Mesenchymal stem cell (in vitro differentiated cells and primary cell): ENCODE data around the gene SEPTIN2.
A peak's percentile ranks its signal among the peaks of the same experiment; 100 is the strongest.
"Not testable (repeated sequence)": the region's sequence is repeated elsewhere in the genome, so short reads cannot be mapped to it uniquely, and the experiment has no call there.

Source experiments
- DNase-seq: peaks from one replicate; pipeline ENCODE4 v3.0.0-alpha.2; 2013
- H2AFZ ChIP-seq: one replicate; pipeline ENCODE4 v1.6.1; 2013; ENCODE audit warnings: low read depth, mild to moderate bottlenecking, control low read depth, inconsistent platforms, low read length, moderate library complexity
- H2AK5ac ChIP-seq: 2 replicates; pipeline ENCODE4 v1.6.1; 2013; ENCODE audit warnings: low read length, moderate library complexity, mild to moderate bottlenecking, inconsistent platforms; ENCODE audit not compliant: severe bottlenecking
- H2BK120ac ChIP-seq: one replicate; pipeline ENCODE4 v1.6.1; 2013; ENCODE audit warnings: low read depth, mild to moderate bottlenecking, inconsistent platforms, low read length, moderate library complexity
- H2BK12ac ChIP-seq, 2 experiments: one replicate each; pipeline ENCODE4 v1.6.1; 2013; ENCODE audit warnings: inconsistent platforms in 2 of 2, low read length in 2 of 2, mild to moderate bottlenecking in 2 of 2, moderate library complexity in 2 of 2, control low read depth in 1 of 2
- H2BK15ac ChIP-seq: one replicate; pipeline ENCODE4 v1.6.1; 2013; ENCODE audit warnings: mild to moderate bottlenecking, low read depth, inconsistent platforms; ENCODE audit not compliant: poor library complexity, severe bottlenecking
- H2BK5ac ChIP-seq: 2 replicates; pipeline ENCODE4 v1.6.1; 2013; ENCODE audit warnings: low read depth, mild to moderate bottlenecking, low read length, control low read depth, inconsistent platforms; ENCODE audit not compliant: poor library complexity, severe bottlenecking
- H3K14ac ChIP-seq, 2 experiments: one replicate each; pipeline ENCODE4 v1.6.1; 2013; ENCODE audit warnings: inconsistent platforms in 2 of 2, low read length in 2 of 2, control low read depth in 1 of 2, mild to moderate bottlenecking in 1 of 2, moderate library complexity in 1 of 2
- H3K18ac ChIP-seq, 2 experiments: one replicate each; pipeline ENCODE4 v1.6.1; 2013; ENCODE audit warnings: inconsistent platforms in 2 of 2, low read length in 2 of 2, control low read depth in 1 of 2, low read depth in 1 of 2, mild to moderate bottlenecking in 1 of 2
- H3K23ac ChIP-seq, 2 experiments: one replicate each; pipeline ENCODE4 v1.6.1; 2013; ENCODE audit warnings: inconsistent platforms in 2 of 2, low read length in 2 of 2, mild to moderate bottlenecking in 2 of 2, moderate library complexity in 2 of 2, control low read depth in 1 of 2
- H3K27ac ChIP-seq: 2 replicates; pipeline ENCODE4 v1.5.1; 2013; ENCODE audit warnings: mild to moderate bottlenecking, moderate library complexity, low read length, control low read depth, inconsistent platforms; ENCODE audit not compliant: poor library complexity, severe bottlenecking
- H3K27me3 ChIP-seq, 2 experiments: 2 replicates each; pipeline versions ENCODE4 v1.6.1 to v1.7.0; 2013; ENCODE audit warnings: low read length in 2 of 2, mild to moderate bottlenecking in 2 of 2, moderate library complexity in 2 of 2, control low read depth in 1 of 2, inconsistent platforms in 1 of 2; ENCODE audit not compliant: control insufficient read depth in 1 of 2, insufficient read depth in 1 of 2
- H3K36me3 ChIP-seq, 2 experiments: 2 replicates each; pipeline versions ENCODE4 v1.6.1 to v1.7.0; 2013; ENCODE audit warnings: low read length in 2 of 2, control low read depth in 1 of 2, inconsistent platforms in 1 of 2, low read depth in 1 of 2, mild to moderate bottlenecking in 1 of 2; ENCODE audit not compliant: insufficient read depth in 2 of 2, control insufficient read depth in 1 of 2
- H3K4ac ChIP-seq, 2 experiments: one replicate each; pipeline ENCODE4 v1.6.1; 2013; ENCODE audit warnings: inconsistent platforms in 2 of 2, low read length in 2 of 2, mild to moderate bottlenecking in 2 of 2, moderate library complexity in 2 of 2, control low read depth in 1 of 2, low read depth in 1 of 2
- H3K4me1 ChIP-seq: 2 replicates; pipeline ENCODE4 v1.6.1; 2013; ENCODE audit warnings: low read depth, low read length, control low read depth; ENCODE audit not compliant: control insufficient read depth, insufficient read depth
- H3K4me2 ChIP-seq: 2 replicates; pipeline ENCODE4 v1.6.1; 2013; ENCODE audit warnings: low read length, mild to moderate bottlenecking, inconsistent platforms; ENCODE audit not compliant: poor library complexity, severe bottlenecking
- H3K4me3 ChIP-seq, 2 experiments: 2 replicates each; pipeline versions ENCODE4 v1.5.1 to v1.7.0; 2013; ENCODE audit warnings: low read length in 2 of 2, mild to moderate bottlenecking in 2 of 2, control low read depth in 1 of 2, low read depth in 1 of 2; ENCODE audit not compliant: insufficient read depth in 1 of 2
- H3K79me1 ChIP-seq: replicated peaks from 2 replicates; pipeline ENCODE4 v1.6.1; 2013; ENCODE audit warnings: mild to moderate bottlenecking, control low read depth, low read length, inconsistent platforms; ENCODE audit not compliant: poor library complexity, severe bottlenecking
- H3K9ac ChIP-seq: 2 replicates; pipeline ENCODE4 v1.7.0; 2013; ENCODE audit warnings: mild to moderate bottlenecking, low read length, moderate library complexity
- H3K9me3 ChIP-seq: 2 replicates; pipeline ENCODE4 v1.7.0; 2013; ENCODE audit warnings: mild to moderate bottlenecking, low read length; ENCODE audit not compliant: control insufficient read depth
- H4K8ac ChIP-seq: one replicate; pipeline ENCODE4 v1.6.1; 2013; ENCODE audit warnings: inconsistent platforms, mild to moderate bottlenecking, low read length, moderate library complexity
- H4K91ac ChIP-seq: one replicate; pipeline ENCODE4 v1.6.1; 2013; ENCODE audit warnings: mild to moderate bottlenecking, low read length, inconsistent platforms
- WGBS: methylation state at CpG from one replicate; pipeline ENCODE4 v1.1.7; 2013; ENCODE audit warnings: mixed read lengths; 5-methylcytosine and 5-hydroxymethylcytosine counted together

SEPTIN2 gene

DNA sequence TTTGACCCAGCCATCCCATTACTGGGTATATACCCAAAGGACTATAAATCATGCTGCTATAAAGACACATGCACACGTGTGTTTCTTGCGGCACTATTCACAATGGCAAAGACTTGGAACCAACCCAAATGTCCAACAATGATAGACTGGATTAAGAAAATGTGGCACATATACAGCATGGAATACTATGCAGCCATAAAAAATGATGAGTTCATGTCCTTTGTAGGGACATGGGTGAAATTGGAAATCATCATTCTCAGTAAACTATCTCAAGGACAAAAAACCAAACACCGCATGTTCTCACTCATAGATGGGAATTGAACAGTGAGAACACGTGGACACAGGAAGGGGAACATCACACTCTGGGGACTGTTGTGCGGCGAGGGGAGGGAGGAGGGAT is 81.1 kb downstream of the SEPTIN2 start:
- WGBS, result 91% methylated on average over 6 of the region's 6 CpGs
- H2BK12ac ChIP-seq, result not testable (repeated sequence)

DNA sequence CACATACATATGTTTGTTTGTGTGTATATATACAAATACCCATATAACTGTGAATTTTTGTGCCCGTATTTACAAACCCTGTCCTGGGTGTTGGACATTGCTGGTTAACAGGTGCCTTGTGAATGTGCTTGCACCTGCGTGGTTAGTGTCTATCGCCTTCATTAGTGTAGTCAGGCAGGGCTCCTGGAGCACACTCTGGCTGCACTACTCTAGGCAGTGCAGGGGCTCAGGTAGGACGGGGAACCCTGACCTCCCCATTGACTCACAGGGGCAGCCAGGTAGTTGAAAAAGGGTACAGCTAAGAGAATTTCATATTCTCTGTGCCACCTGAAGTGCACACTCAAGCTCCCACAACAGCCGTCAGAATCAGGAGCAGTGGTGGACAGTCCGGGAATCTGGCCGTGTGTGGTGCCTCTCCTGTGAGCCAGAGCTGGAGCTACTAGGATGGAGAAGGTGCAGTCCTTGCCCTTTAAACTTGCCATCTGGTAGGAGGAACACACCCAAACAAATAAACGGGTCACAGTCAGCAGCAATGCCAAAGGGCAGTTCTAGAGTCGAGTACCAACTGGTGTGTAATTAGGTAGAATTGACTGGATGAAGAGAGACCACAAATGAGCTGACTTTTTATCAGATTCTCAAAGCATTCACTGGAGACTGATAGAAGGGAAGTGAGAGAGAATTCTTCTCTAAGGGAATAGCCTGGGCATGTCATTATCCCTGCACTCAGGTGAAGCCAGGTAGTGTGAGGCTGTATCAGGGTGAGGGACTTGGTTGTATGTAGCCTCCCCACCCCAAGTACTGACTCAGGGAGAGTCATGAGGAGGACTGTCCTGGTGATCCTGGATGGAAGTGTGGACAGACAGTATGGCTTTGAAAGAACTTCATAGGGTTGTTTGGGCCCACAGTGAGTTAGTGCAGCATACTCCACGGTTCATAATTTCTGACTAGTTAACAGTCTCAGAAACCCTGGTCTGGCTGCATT is 84.5 kb downstream of the SEPTIN2 start:
- Histone ChIP-seq H4K91ac (no peak overlapping the region), H3K4me1 (peaks cover 1% of the 10 kb centered on the region), H3K18ac (no peak overlapping the region), H3K27ac (no peak overlapping the region), H3K4me3 (no peak overlapping the region), H3K9me3 (no peaks in the 10 kb centered on the region), H2BK15ac (no peak overlapping the region), H2BK120ac (no peak overlapping the region), H3K36me3 (peaks cover 7 to 20% of the 10 kb centered on the region in 2 experiments), H3K14ac (peak overlapping the region in 1 of 2 experiments; percentile 29), H2BK12ac (no peak overlapping the region), H2AFZ (no peak overlapping the region), H3K4me2 (no peak overlapping the region), H3K9ac (no peak overlapping the region), H3K27me3 (no peaks in the 10 kb centered on the region), H2BK5ac (no peak overlapping the region), H4K8ac (no peak overlapping the region), H3K23ac (peak overlapping the region in 1 of 2 experiments; percentile 5), H3K4ac (no peak overlapping the region), H3K79me1 (peaks cover 21% of the 10 kb centered on the region), H2AK5ac (no peak overlapping the region)
- WGBS, result 96% methylated on average over 10 of the region's 10 CpGs
- no peak for DNase-seq

More for the DNA sequence above, 81.1 kb downstream of the SEPTIN2 start:
- H3K23ac ChIP-seq, H3K27me3 ChIP-seq, H3K4me1 ChIP-seq, H2BK5ac ChIP-seq, H3K9me3 ChIP-seq, H3K9ac ChIP-seq, DNase-seq, H3K4ac ChIP-seq, H3K4me3 ChIP-seq, H4K8ac ChIP-seq, H2AK5ac ChIP-seq, H3K18ac ChIP-seq, H2AFZ ChIP-seq, H3K27ac ChIP-seq, H3K4me2 ChIP-seq, H2BK15ac ChIP-seq, H4K91ac ChIP-seq, H3K14ac ChIP-seq, H2BK120ac ChIP-seq: not testable (repeated sequence)
- H3K36me3 ChIP-seq, result peaks cover 11 to 12% of the 10 kb centered on the region in 2 experiments
- H3K79me1 ChIP-seq, result peaks cover 30% of the 10 kb centered on the region
